GM21529 (cell line): ENCODE measurements around the gene SCAF8.
"Not testable (repeated sequence)": the region's sequence is repeated elsewhere in the genome, so short reads cannot be mapped to it uniquely, and the experiment has no call there.

Experiments used
- ATAC-seq: cut with Tn5 transposase; IDR thresholded peaks from one replicate; pipeline ENCODE4 v1.9.1; 2021; ENCODE audit not compliant: unreplicated experiment

The SCAF8 gene

DNA sequence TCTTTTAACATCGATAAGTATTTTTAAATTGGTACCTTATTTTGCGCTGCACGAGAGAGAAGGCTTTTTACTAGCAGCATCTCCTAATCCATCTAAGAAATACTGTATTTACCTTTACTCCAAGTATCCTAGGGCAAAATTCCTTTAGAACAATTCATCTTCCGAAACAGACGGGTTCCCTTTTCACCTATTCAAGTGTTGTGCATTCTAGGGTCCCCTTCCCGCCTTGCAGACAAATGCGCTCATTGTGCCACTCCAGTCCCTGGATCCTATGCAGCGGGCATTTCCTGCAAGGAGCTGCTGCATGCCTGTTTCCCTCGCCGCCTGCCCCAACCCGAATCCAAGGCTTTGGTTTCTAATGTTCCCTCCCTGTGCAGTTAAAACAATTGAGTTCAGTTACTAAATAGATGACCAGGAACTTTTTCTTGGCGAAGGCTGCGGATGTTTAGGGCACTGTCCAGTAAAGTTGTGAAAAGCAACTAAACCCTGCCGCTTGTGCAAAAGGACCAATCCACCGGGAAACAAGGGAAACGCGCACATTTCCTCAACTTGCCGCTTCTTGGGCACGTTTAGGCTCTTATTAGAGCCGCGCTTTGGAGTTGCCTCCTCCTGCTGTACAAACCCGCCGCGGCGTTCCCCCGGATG lies 556 bp upstream of the SCAF8 start:
- ATAC-seq = no peak

DNA sequence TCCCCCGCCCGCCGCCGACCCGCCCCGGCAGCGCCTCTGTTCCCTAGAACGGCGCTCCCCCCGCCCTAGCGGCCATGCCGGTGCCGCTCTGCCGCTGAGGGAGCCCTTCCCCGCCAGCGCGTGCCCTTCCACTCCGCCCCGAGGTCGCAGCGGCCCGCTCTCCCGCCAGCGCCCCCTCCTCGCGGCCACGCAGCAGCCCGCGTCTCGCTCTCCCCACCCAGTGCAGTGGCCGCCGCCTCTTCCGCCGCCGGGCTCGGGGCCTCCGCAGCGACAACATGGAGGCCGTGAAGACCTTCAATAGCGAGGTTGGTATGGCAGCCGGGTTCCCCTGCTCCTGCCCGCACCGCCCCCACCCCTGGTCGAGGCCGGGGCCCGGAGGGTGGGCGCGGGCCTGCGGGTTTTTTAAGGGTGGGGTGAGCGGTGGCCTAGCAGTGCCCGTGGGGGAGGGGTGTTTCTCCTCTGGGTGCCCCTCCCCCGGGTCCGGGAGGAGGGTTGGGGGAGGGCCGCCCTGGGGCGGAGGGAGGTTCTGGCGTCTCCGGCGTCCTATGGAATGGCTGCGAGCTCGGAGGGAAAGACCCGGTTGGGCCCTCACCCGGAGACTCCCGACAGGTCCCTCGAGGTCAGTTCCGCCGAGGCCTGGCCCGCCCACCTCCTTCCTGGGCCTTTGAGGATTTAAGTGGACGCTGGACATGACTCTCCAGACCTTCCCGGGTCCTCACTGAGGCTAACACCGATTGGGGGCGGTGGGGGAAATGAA lies 588 bp downstream of the SCAF8 start:
- ATAC-seq = peak; percentile 80

DNA sequence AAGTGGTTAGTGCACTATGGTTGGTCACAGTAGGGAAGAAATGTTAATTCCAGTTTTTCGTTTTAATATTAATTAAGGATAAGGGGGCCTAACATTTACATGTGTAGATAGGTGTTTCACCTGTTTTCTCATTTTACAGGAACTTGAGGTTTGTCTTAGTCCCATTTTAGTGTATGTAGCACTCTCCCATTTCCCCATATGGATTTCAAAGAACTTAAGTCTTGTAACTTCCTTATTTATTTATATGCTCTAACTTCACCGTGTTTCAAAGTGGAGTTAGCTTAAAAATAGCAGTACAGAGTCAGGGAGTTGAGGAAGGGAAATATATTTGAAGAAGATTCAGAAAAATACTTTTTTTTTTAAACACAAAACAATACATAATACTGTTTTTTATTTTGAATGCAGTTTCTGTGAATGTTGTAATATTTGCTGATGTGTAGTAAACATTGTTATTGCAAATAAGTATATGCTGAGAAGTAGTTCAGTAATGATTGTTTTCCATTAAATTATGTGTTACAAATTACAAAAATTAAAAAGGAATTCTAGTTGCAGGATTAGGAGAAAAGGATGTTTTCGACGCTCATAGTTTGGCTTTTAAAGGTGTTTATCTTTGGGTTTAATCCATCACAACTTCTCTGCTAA lies 3.5 kb downstream of the SCAF8 start:
- ATAC-seq = no peak

GRCh38 chr6:154737424-154737823 lies 4.2 kb downstream of the SCAF8 start:
- ATAC-seq = no peak

GRCh38 chr6:154738551-154738961 lies 5.3 kb downstream of the SCAF8 start:
- ATAC-seq = no peak

DNA sequence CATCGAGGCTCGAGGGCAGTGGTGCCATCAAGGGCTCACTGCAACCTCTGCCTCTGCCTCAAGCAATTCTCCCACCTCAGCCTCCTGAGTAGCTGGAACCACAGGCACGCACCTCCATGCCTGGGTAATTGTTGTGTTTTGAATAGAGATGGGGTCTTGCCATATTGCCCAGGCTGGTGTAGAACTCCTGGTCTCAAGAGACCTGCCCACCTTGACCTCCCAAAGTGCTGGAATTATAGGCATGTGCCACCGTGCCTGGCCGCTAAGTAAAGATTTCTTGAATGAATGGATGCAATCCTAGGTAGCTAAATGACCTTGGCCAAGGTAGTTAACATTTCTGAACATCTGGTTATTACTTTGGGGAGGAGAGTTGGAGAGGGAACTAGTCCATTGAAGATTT lies 7.4 kb downstream of the SCAF8 start:
- ATAC-seq = no peak

DNA sequence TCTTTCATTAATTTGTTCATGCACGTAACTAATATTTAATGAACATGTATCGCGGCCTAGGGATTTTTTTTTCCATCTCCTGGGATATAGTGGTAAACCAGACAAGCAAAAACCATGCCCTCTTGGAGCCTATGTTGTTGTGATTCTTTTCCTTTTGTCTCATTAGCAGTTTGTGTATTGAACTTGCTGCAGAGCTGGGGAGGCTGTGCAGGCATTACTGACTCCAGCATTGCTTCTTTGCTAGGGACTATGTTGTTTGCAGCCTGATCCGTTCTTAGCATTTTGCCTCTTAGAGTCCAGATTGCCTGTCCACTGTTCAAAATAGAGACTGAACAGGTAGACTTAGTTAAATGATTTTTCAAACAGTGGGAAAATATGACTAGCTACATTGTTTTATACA lies 9.7 kb downstream of the SCAF8 start:
- no peak for ATAC-seq

DNA sequence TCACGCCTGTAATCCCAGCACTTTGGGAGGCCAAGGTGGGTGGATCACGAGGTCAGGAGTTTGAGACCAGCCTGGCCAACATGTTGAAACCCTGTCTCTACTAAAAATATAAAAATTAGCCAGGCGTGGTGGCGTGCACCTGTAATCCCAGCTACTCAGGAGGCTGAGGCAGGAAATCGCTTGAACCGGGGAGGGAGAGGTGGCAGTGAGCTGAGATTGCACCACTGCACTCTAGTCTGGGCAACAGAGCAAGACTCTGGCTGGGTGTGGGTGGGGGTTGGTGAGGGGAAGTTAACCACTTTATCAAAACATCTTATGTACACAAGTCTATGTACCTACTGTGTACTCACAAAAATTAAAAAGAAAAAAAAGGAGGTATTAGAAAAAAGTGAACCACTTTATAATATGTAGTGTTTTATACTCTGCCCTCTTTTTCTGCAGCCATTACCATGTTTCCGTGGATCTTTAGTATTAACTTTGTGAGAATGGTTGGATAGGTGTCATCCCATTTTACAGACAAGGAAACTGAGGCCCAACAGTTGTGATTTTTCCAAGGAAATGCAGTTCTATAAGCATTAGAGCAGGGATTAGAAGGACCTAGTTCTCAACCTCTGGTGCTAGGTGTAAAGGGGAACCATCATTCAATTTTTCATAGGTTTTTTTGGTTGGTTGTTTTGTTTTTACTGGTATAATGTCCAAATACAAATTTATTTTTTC lies 11.0 kb downstream of the SCAF8 start:
- ATAC-seq = not testable (repeated sequence)

DNA sequence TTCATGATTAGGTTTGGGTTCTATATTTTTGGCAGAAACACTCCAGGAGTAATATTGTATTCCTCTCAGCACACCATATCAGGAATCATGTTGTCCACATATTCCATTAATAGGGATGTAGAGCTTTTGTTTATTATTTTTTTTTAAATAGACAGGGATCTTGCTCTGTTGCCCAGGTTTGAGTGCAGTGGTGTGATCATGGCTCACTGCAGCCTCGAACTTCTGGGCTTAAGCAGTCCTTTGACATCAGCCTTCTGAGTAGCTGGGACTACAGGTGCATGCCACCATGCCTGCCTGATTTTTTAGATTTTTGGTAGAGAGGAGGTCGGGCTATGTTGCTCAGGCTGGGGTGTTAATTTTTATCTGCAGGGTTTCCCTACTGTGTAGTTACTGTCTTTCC lies 12.0 kb downstream of the SCAF8 start:
- no peak for ATAC-seq

- ATAC-seq = no peak
Observed at GRCh38 chr6:154749341-154749740, 16.1 kb downstream of the SCAF8 start.

DNA sequence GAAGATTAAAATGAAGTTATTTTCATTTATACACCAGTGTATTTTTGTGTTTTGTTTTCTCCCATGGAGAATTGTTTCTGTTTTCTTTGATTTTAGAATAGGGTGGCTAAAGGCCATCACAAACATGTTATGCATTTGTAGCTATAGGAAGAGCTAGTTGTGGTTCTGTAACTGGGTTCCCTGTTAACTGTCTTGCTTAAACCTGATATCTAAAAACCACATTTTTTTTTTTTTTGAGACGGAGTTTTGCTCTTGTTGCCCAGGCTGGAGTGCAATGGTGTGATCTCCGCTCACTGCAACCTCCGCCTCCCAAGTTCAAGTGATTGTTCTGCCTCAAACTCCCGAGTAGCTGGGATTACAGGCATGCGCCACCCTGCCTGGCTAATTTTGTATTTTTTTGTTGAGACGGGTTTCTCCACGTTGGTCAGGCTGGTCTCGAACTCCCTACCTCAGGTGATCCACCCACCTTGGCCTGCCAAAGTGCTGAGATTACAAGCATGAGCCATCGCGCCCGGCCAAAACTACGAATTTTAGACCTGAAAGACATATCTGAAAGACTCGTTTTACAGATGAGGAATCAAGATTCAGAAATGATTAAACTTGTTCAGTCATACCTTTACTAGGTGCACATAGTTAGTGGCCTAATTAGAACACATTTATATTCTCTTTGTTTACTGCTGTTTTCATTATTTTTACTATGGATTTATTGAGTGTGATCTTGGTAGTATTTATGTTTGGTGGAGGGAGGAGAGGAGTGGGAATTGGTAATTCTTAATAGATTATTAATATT lies 18.0 kb downstream of the SCAF8 start:
- no peak for ATAC-seq

GRCh38 chr6:154752022-154752421 lies 18.8 kb downstream of the SCAF8 start:
- ATAC-seq = no peak

DNA sequence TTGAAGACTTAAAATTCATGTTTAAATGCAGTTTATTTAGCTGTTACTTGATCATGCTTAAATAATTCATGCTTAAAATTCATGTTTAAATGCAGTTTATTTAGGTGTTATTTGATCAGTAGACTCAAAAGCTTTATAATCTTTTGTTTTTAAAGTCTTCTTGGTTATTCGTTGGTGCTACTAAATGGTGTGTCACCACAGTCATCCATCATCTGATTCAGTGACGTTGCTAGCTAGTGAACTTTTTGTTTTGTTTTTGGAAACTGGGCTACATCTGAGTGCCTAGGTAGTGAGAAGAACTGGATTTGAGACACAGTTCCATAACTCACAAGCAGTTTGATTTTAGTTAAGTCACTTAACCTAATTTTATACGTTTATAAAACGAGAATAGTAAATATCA lies 20.9 kb downstream of the SCAF8 start:
- no peak for ATAC-seq

DNA sequence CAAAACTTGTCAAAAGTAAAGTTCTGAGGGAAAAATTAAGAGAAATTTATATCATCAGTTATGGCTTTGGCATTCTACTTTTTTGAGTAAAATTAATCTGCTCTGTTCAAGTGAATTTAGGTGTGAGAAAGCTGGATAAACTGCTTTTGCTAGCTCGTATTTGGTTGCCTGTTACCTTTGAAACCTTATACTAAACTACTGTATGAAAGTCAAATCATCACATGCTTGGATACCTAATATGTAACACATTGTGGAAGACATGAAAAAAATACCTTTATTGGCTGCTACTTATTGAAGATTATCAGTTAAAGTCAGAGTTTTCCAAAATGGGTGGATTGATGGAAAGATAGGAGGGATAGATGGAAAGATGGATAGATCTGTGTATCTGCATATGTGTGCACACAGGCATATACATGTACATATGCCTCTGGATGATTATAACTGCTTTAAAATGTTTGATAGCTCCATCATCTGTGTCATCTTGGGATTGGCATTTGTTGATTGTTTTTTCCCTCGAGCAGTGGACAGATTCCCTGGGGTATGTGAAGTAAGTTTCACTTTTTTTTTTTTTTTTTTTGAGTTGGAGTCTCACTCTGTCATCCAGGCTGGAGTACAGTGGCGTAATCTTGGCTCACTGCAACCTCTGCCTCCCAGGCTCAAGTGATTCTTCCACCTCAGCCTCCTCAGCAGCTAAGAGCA lies 24.3 kb downstream of the SCAF8 start:
- ATAC-seq = no peak

- ATAC-seq = no peak
Observed at GRCh38 chr6:154758125-154758524, 24.9 kb downstream of the SCAF8 start.

- ATAC-seq = no peak
Observed at GRCh38 chr6:154763650-154764049, 30.4 kb downstream of the SCAF8 start.

DNA sequence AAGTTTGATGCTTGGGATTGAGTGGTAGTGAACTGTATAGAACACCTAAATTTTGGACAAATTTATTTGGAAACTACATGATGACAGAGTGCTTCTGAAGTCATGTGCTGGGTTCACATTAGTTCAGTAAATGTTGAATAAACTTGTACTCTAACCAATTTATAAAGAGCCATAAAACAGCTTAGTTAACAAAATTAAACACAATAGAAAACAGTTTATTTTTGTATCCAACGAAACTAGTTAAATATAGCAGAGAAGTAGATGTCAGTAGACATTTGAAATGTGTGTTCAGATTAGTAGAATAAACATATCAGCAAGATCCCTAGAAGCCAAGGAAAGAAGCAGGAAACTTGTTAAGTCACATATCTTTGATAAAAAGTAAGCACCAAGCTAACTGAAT lies 32.1 kb downstream of the SCAF8 start:
- ATAC-seq = no peak

DNA sequence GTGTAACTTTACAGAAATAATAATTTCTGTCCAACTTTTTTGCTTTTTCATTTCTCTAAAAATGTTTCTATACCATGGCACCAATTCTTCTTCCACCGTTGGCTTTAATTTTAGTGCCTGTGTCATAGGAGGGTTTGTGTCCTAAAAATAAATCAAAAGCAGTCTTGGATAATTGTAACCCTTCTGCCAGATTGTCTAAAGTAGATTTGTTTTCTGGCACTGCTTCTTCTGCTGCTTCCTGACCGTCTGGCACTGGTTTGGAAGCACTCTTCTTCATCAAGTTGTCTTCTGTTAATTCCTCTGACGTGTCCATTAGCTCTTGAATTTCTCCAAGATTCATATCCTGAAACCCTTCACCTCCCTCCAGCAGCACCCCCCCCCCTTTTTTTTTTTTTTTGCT lies 33.1 kb downstream of the SCAF8 start:
- ATAC-seq = no peak

- no peak for ATAC-seq
Observed at GRCh38 chr6:154767003-154767723, 33.9 kb downstream of the SCAF8 start.

- ATAC-seq = no peak
Observed at GRCh38 chr6:154768280-154768679, 35.1 kb downstream of the SCAF8 start.
